GM12878 (cell line): ENCODE results near the gene IFNL2.

Experiments used
- ASH2L ChIP-seq: fragments of 300-600, 200-600 bp; sonication (generic); IDR thresholded peaks from 2 replicates; pipeline ENCODE4 v1.6.1; 2017; ENCODE audit warnings: low read depth, mild to moderate bottlenecking, borderline replicate concordance
- CTCF ChIP-seq, 3 experiments: IDR thresholded peaks in 2 of 3; conservative IDR thresholded peaks in 1 of 3; 2 replicates each; pipeline ENCODE4 v1.5.1; 2011; ENCODE audit warnings: low read depth in 3 of 3, low read length in 3 of 3, mild to moderate bottlenecking in 3 of 3, control low read depth in 2 of 3, moderate library complexity in 2 of 3, inconsistent platforms in 1 of 3, mixed read lengths in 1 of 3; ENCODE audit not compliant: control insufficient read depth in 2 of 3, insufficient read depth in 1 of 3; ENCODE audit errors: extremely low read depth in 1 of 3
- EGR1 ChIP-seq, 2 experiments: IDR thresholded peaks; 1 replicate in 1 of 2; 2 replicates in 1 of 2; pipeline ENCODE4 v1.6.1; 2011 to 2012; ENCODE audit warnings: low read depth in 2 of 2, low read length in 2 of 2, borderline replicate concordance in 1 of 2, mild to moderate bottlenecking in 1 of 2, moderate library complexity in 1 of 2
- FOXM1 ChIP-seq: IDR thresholded peaks from 2 replicates; pipeline ENCODE4 v1.6.1; 2012; ENCODE audit warnings: low read depth, mild to moderate bottlenecking, inconsistent platforms, low read length, moderate library complexity
- HDAC2 ChIP-seq: fragments of 200-600 bp; sonication (generic); IDR thresholded peaks from 2 replicates; pipeline ENCODE4 v1.6.1; 2017
- NFYB ChIP-seq: IDR thresholded peaks from 2 replicates; pipeline ENCODE4 v1.6.1; 2011; ENCODE audit warnings: low read depth, mild to moderate bottlenecking, low read length, improper control_type of control experiment, moderate library complexity; ENCODE audit not compliant: insufficient read depth
- RCOR1 ChIP-seq: conservative IDR thresholded peaks from 2 replicates; pipeline ENCODE4 v1.6.1; 2012; ENCODE audit warnings: low read depth, low read length, improper control_type of control experiment
- SIN3A ChIP-seq: IDR thresholded peaks from 2 replicates; pipeline ENCODE4 v1.6.1; 2012; ENCODE audit warnings: low read depth, low read length, improper control_type of control experiment

GRCh38 chr19:39248806-39249205, 19.4 kb upstream of the IFNL2 start, which contains the start of gene IFNL4:
- TF ChIP-seq FOXM1, result no peak
- TF ChIP-seq HDAC2, result no peak
- no peak for TF ChIP-seq RCOR1
- TF ChIP-seq ASH2L, result no peak
- TF ChIP-seq SIN3A, result no peak
- TF ChIP-seq CTCF (IDR thresholded peaks at IDR 0.05 in 2 of 3, conservative IDR thresholded peaks at IDR 0.05 in 1 of 3; ENCODE audit: control insufficient read depth in 2 of 3, extremely low read depth in 1 of 3, insufficient read depth in 1 of 3, low read depth in 3 of 3, low read length in 3 of 3), result no peak
- TF ChIP-seq NFYB, result no peak
- TF ChIP-seq EGR1 (IDR thresholded peaks at IDR 0.05; ENCODE audit: borderline replicate concordance in 1 of 2, low read depth in 2 of 2, low read length in 2 of 2), result no peak
